Measurements from ENCODE around the gene PNPT1. TPM values are rescaled to one million over a fixed set of nuclear protein-coding genes. Genes with fewer than 3 reads are reported as not detected.

PNPT1 gene
- total RNA-seq, 1 experiment from 2014 or later = 70.9 TPM

GRCh38 chr2:55672630-55673029 is 21.0 kb downstream of the PNPT1 start:
- DNase-seq (ENCODE audit: low read depth) = no peak

- DNase-seq (ENCODE audit: low read depth) = no peak
These were observed 24.7 kb downstream of the PNPT1 start for GRCh38 chr2:55668956-55669355.

- no peak for DNase-seq (ENCODE audit: low read depth)
These were observed 40.4 kb downstream of the PNPT1 start for GRCh38 chr2:55653255-55653654.

- no peak for DNase-seq (ENCODE audit: low read depth)
These were observed 44.4 kb downstream of the PNPT1 start for GRCh38 chr2:55649211-55649610.

GRCh38 chr2:55636831-55637230 is 56.8 kb downstream of the PNPT1 start:
- DNase-seq (ENCODE audit: low read depth) = no peak

- DNase-seq (ENCODE audit: low read depth) = no peak
These were observed 64.7 kb downstream of the PNPT1 start for GRCh38 chr2:55628931-55629330.

- DNase-seq (ENCODE audit: low read depth) = no peak
These were observed 65.7 kb downstream of the PNPT1 start for GRCh38 chr2:55627915-55628314.

- no peak for DNase-seq (ENCODE audit: low read depth)
These were observed 71.8 kb downstream of the PNPT1 start for GRCh38 chr2:55621802-55622201.

- peak; percentile 31 for DNase-seq (ENCODE audit: low read depth)
These were observed 73.4 kb downstream of the PNPT1 start for GRCh38 chr2:55620123-55620779.

GRCh38 chr2:55618275-55619055 is 75.2 kb downstream of the PNPT1 start:
- peak; percentile 48 for DNase-seq (ENCODE audit: low read depth)

- no peak for DNase-seq (ENCODE audit: low read depth)
These were observed 75.7 kb downstream of the PNPT1 start for GRCh38 chr2:55618025-55618274.

- DNase-seq (ENCODE audit: low read depth) = peak; percentile 100
These were observed 76.2 kb downstream of the PNPT1 start, which contains the start of gene PPP4R3B for GRCh38 chr2:55617175-55618024. TSS of gene PPP4R3B (minus strand) at chr2:55617622. CDS start at chr2:55617285, 337 bp downstream.

- peak; percentile 52 for DNase-seq (ENCODE audit: low read depth)
These were observed 77.0 kb downstream of the PNPT1 start for GRCh38 chr2:55616551-55617174.

GRCh38 chr2:55611997-55612396 is 81.6 kb downstream of the PNPT1 start:
- no peak for DNase-seq (ENCODE audit: low read depth)

- DNase-seq (ENCODE audit: low read depth) = no peak
These were observed 82.5 kb downstream of the PNPT1 start for GRCh38 chr2:55610954-55611743.

- DNase-seq (ENCODE audit: low read depth) = no peak
These were observed 83.6 kb downstream of the PNPT1 start for GRCh38 chr2:55609938-55610578.

- no peak for DNase-seq (ENCODE audit: low read depth)
These were observed 84.3 kb downstream of the PNPT1 start for GRCh38 chr2:55609193-55609794.

- no peak for DNase-seq (ENCODE audit: low read depth)
These were observed 85.9 kb downstream of the PNPT1 start for GRCh38 chr2:55607717-55608116.

- no peak for DNase-seq (ENCODE audit: low read depth)
These were observed 89.5 kb downstream of the PNPT1 start for GRCh38 chr2:55604027-55604565.

GRCh38 chr2:55601849-55602248 is 91.8 kb downstream of the PNPT1 start:
- DNase-seq (ENCODE audit: low read depth) = no peak
